Transverse colon (tissue), 4 donors: ENCODE measurements around the gene SPEG.

ENCODE experiments used
- CTCF ChIP-seq, 5 experiments: fragments of 200-600 bp in 3 of 5; fragments of 450-650 bp in 2 of 5; sonication (generic) in 3 of 5; IDR thresholded peaks; 1 replicate in 2 of 5; 2 replicates in 3 of 5; pipeline ENCODE4 v1.5.1; 2016 to 2017; ENCODE audit warnings: antibody characterized with exemption in 5 of 5, inconsistent platforms in 3 of 5, mild to moderate bottlenecking in 2 of 5, moderate library complexity in 1 of 5
- EP300 ChIP-seq: sonication (generic); formaldehyde crosslinking; IDR thresholded peaks from one replicate; pipeline ENCODE4 v1.6.1; 2017; ENCODE audit warnings: antibody characterized with exemption, low read depth
- POLR2A ChIP-seq: fragments of 450-650 bp; IDR thresholded peaks from one replicate; pipeline ENCODE4 v1.6.1; 2016; ENCODE audit warnings: antibody characterized with exemption, mild to moderate bottlenecking, moderate library complexity
- POLR2AphosphoS5 ChIP-seq, 3 donors: sonication (generic); formaldehyde crosslinking; IDR thresholded peaks; one replicate each; pipeline ENCODE4 v1.6.1; 2016; ENCODE audit warnings: antibody characterized with exemption in 3 of 3

GRCh38 chr2:219482674-219483405, 48.2 kb downstream of the SPEG start:
- TF ChIP-seq POLR2AphosphoS5 (IDR thresholded peaks at IDR 0.05) (no peak), CTCF (IDR thresholded peaks at IDR 0.05) (no peak), POLR2A (no peak), EP300 (no peak)
